ENCODE measurements around the gene STMN1.
A peak's percentile ranks its signal among the peaks of the same experiment; 100 is the strongest.

STMN1 gene

DNA sequence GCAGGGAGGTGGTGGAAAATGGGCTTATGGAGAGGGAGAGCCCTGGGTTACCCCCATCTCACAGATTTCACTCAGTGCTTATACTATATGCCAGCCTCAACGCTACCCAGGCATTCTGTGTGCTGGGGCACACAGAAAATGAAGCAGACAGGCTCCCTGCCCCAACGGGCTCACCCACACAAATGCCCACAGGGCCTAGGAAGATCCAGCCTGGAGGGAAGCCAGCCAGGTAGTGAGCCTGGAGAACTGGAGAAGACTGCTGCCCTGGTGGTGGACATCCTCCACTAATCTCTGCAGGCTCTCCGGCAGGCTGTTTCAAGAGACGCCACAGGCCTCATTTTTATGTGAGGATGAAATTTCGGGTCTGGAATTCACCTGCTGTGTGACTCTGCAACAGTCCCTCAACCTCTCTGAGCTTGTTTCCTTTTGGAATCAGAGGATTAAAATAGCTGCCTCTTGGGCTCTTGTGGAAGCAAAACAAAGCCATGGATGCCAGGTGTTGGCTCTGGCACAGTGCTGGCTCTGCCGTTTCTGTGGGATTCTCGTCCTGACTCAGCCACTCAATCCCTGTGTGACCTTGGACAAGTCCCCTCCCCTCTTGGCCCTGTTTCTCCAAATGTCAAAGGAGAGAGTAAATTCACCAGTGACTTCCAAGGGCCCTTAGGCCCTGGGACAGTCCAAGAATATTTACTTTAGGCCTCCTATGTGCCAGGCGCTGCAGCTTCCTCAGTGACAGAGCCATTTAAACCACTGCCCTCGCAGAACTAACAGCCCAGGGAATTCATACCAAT is 34.3 kb downstream of the STMN1 start:
- no peak for DNase-seq (ENCODE audit: low read depth in 1 of 2, low spot score in 1 of 2)

DNA sequence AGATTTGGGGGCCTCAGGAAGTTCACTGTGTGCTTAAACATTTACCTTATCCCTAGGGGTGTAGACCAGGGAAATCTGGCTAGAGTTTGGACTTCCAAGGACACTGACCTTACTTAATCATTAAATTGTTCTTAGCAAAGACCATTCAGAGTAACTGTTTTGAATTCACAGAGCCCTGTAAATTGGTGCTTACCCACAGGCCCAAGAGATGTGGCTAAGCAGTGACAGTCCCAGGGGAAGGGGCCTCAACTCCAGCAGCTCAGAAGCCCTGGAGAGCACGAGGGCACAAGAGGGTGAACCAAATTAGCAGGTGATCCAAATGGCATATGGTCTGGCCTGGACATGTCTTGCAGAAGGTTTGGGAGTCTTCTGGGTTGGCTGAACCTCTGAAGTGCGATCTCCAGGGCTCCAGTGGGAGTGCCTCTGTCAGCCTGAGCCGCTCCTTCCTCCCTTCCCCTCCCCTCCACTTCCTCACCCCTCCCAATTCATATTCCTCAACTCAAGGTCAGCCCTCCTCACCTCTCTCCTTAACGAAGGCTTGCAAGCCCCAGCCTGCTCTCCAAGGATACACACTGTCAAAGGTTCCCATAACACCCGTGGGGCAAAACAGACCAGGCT is 35.0 kb downstream of the STMN1 start:
- DNase-seq (ENCODE audit: low read depth in 1 of 2, low spot score in 1 of 2), result no peak

DNA sequence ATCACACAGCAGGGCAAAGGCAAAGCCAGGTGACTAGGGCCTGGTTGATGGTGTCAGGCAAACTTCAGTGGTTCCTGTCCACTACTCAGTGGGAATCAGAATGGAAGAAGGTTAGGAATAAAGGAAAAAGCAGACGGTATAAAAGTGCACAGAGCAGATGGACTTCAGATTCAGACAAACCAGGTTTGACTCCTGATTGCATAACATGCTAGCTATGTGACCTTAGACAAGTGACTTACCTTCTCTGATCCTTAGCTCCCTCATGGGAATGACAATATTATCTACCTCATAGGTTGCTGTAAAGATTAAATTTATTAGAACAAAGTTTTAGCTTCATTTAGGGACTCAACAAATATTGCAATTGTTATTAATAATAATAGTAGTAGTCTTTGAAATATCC is 35.6 kb downstream of the STMN1 start:
- DNase-seq (ENCODE audit: low read depth in 1 of 2, low spot score in 1 of 2), result no peak

DNA sequence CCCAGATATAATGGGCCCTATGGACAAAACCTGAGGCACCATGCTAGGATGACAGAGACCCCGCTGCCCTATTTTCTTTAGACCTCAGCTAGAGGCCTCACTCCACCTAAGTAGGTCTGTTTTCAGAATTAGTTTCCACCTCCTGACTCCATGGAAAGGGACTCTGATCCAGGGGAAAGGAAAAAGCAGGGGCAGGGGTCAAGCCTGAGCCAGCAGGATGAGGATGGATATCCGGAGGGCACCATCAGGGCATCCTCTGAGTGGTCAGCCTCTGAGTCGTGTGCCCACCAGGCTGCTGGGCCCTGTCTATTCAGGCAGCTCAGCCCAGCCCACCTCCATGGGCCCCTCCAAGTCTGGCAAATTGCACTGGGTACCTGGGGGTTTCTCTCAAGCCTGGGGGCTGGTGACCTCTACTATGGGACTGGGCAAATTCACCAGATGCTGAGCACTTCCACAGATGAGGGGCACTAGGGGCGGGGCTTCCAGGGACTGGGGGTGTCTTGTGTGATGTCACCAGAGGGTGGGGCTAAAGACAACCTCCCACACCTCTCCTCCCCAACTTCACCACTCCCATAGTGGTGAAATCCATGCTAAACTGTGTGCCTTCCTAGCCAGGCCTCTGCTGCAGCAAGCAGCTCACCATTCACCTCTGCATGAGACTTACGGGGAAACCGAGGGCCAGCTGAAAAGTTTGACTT is 36.2 kb downstream of the STMN1 start:
- no peak for DNase-seq (ENCODE audit: low read depth in 1 of 2, low spot score in 1 of 2)

DNA sequence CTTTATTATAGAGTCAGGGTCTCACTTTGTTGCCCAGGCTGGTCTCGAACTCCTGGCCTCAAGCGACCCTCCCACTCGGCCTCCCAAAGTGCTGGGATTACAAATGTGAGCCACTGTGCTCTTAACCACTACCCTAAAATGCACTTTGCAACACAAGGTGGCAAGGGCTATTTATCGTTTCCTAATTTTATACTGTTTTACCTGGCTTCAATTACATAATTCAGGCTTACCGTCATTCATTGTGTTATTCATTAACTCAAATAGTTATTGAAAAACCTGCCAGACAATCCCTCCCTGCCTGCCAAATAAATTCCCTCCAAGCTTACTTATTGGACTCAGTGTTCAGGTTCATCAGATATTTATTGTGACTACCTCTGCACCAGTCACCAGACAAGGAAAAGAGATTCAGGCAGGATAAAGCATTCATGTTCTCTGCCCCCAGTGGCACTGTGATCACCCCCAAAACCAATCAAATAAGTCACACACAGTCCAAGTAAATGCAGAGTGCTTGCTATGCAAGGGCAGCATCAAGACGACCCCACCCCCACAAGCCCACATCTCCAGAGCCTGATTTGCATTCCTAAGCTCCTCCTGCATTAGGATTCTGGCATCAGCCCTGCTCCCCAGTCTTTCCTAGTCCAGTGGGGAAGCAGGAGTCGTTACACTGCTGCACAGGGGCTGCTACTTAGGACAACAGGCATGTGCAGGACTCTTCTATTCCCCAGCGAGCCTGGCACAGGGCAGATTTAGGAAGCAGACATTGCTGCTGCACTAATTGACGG is 38.8 kb downstream of the STMN1 start:
- DNase-seq (ENCODE audit: low read depth in 1 of 2, low spot score in 1 of 2), result no peak

DNA sequence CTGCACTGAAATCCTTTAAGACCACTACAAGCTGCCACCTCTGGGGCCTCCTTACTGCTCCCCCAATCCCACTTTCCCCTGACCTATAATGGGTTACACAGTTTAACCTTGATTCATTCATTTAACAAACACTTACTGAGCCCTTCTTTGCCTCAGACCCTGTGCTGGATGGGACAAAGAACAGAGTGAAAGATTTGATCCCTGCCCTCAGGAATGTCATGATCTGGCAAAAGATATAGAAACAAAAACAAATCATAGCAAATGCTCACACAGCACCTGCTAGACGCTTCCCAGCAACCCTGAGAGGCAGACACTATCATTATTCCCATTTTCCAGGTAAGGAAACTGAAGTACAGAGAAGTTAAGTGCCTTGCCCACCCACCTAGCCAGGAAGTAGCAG is 39.9 kb downstream of the STMN1 start:
- DNase-seq (ENCODE audit: low read depth in 1 of 2, low spot score in 1 of 2), result no peak

DNA sequence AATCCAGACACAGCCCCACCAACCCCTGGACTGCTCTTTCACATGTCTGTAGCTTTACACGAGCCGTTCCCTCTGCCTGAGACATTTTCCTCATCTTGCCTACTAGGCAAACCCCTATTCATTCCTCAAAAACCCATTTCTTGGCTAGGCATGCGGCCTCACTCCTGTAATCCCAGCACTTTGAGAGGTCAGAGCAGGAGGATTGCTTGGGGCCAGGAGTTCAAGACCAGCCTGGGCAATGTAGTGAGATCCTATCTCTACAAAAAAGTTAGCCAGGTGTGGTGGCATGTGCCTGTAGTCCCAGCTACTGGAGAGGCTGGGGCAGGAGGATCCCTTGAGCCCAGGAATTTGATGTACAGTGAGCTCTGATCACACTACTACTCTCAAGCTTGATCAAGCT is 41.8 kb downstream of the STMN1 start:
- no peak for DNase-seq (ENCODE audit: low read depth in 1 of 2, low spot score in 1 of 2)

DNA sequence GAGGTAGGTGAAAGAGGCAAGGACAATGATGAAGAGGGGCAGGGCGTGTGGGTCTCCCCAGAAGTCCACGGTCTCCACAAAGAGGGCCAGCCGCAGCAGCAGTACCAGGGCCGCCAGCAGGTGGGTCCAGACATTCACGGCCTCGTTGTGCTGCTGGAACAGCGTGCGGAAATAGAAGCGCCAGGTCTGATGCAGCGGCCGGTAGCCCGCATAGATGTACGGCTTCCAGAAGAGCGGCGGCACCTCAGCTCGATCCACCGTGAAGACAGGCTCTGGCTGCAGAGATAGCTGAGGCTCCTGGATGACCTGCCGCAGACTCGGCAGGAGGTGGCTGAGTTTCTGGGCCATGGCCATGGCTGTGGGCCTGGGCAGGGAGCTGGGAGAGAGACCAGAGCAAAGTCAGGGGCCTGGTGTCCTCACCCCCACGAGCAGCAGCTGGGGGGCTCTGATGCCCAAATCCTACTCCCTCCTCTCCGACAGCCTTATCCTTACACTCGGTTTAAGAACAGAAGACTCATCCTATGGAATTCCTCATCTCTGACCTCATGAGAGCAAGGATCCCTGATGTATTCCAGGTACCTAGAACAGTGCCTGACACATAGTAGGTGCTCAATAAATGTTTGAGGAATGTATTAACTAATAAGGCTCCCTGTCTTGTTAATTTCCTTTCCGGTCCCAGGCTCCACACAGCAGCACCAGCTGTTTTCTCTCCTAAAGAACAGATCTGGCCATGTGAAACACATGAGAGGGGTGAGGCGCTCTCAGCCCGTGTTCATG is 42.5 kb downstream of the STMN1 start:
- no peak for DNase-seq (ENCODE audit: low read depth in 1 of 2, low spot score in 1 of 2)

DNA sequence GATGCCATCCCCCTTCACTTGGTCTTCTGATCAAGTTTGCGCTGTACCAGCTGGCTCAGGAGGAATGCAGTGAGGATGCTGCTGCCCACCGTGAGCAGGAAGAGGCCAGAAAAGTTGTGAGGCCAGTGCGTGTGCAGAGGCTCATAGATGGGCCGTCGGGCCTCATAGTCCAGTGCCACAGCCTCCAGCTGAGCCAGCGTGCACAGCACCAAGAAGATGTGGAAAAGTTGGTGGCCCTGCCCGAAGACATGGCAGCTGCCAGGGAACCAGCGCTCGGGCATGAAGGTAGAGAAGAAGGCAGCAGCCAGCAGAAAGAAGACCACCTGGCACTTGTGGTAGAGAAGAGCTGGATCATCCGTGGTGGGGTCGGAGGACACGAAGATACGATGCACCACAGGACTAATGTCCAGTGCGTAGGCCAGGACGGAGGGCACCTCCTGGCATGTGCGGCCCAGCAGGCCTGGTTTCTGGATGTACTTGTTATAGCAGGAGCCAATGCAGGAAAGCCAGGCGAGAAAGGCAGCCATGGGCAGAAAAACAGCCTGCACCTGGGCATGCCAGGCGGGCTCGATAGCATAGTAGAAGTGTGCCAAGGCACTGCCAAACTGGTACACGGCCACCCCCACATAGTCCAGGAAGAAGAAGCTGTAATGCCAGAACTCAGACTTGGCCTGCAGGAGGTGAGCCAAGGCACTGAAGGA is 43.3 kb downstream of the STMN1 start:
- DNase-seq (ENCODE audit: low read depth in 1 of 2, low spot score in 1 of 2), result no peak

DNA sequence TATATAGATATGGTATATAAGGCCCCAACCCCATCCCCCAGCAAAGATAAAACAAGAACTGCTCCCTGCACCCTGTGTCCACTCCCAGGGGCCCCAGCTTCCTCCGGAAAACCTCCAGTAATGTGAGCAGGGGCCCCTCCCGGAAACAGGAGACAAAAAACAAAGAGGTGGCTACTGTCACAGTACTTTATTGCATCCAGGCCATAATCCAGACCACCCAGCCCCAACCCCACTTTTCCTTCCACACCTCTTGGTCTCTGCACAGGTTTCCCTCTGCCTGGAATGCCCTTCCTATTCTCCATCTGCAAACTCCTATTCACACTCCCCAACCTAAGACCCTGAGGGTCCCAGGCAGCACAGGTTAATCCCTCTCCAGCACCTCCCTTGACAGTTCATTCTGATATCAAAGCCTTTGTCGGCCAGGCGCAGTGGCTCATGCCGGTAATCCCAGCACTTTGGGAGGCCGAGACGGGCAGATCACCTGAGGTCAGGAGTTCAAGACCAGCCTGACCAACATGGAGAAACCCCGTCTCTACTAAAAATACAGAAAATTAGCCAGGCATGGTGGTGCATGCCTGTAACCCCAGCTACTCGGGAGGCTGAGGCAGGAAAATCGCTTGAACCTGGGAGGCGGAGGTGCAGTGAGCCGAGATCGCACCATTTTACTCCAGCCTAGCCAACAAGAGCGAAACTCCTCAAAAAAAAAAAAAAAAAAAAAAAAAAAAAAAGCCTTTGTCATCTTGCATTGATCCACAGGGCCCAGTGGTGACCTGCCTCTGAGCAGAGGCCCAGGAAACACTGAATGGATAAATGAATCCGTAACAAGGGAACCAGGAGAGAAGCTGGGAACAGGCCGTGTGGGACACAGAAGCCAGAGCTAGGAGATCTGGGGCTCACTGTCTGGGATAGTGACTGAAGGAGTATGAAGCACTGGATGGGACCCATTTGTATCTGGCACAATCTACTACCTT is 44.6 kb downstream of the STMN1 start:
- DNase-seq (ENCODE audit: low read depth in 1 of 2, low spot score in 1 of 2), result no peak

DNA sequence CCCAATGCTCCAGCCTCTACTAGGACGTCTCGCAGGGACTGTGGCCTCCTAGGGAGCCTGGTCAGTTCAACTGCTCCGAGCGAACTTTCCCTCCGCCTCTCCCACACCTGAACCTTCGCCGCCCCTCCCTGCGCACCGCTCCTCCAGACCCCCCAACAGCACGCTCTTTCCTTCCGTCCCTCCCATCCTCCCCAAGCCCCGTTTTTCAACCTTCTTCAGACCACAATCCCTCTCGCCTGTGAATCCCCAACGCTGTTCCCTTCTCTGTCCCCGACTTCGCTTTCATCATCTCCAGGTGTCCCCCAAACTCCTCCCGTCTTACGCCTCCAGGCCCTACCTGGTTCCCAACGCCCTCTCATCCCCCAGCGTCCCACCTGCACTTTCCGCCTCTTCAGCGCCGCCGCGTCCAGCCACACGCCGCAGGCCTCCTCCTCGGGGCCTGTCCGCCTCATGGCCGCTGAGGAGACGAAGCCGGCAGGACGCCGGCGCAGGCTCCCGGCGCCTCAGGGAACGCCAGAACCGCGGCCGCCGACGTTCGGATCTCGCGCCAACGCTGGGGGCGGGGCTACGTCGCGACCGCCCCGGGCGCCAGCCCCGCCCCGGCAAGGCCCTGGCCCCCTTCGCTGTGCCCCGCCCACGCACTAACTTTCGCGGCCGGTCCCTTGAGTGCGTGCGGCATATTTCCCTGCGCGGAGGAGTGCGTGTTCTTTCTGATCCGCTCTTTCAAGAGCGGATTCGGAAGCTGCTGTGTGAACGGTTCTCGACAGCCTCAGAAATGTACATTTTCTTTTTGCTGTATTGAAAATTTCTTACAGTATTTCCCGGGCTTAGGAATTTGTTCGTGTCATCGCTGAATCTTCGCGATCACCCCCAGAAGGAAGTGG is 47.1 kb downstream of the STMN1 start, which contains the start of gene AUNIP:
Gene AUNIP (minus strand): TSS at position 552 of the 884 bp plus-strand sequence. CDS start 100 bp downstream, at position 452.
- DNase-seq (ENCODE audit: low read depth in 1 of 2, low spot score in 1 of 2), result peak; percentile 84 to 86

DNA sequence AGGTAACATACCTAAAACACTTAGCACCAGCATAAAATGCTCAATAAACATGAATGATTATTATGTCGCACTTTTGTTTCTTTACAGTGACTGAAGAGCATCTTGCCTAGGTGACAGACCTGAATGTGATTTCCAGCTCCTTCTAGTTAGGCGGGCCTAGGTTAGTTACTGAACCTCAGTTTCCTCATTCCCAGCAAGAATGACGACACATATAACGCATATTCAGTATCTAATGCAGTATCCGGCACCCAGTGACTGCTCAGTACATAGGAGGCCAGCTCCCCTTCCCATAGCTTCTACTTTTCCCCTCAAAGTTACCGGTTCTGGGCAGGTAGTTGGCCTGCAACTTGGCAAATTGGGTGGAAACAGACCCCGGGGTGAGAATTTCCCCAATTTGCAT is 47.7 kb downstream of the STMN1 start:
- no peak for DNase-seq (ENCODE audit: low read depth in 1 of 2, low spot score in 1 of 2)

DNA sequence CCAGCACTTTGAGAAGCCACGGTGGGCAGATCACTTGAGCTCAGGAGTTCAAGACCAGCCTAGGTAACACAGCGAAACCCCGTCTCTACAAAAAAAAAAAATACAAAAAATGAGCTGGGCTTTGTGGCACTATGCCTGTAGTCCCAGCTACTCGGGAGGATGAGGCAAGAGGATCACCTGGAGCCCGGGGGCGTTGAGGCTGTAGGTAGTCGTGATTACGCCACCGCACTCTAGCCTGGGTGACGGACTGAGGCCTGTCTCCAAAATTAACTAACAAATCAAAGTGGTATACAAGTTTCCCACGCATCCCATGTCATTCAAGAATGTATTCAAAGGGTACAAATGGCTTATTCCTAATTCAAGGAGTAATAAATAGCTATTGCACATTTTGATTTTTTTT is 49.4 kb downstream of the STMN1 start:
- DNase-seq (ENCODE audit: low read depth in 1 of 2, low spot score in 1 of 2), result no peak

DNA sequence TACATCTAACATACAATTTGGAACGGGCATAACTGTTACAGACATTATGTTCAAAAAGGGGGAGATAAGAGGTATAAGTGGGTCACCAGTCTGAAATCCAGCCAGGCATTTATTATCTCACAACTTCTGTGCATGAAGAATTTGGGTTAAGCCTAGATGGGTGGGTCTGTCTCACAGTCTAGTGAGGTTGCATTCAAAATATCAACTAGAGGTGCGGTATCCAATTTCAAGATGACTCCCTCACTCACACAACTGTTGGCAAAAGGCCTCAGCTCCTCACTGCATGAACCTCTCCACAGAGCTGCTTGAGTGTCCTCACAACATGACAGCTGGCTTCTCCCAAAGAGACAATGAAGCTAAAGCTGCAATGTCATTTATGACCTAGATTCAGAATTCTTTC is 51.7 kb downstream of the STMN1 start:
- DNase-seq (ENCODE audit: low read depth in 1 of 2, low spot score in 1 of 2), result no peak

All from activated CD4-positive, alpha-beta T cell treated with anti-CD3 and anti-CD28 coated beads, Interleukin-2, amount 50 U/mL, for 24 hours (primary cell).